HL-60 (cell line): ENCODE data around the gene ASIC3.

ENCODE experiments used
- DNase-seq, 2 experiments: peaks; one replicate each; pipeline ENCODE4 v3.0.0-alpha.2; 2010 to 2020; ENCODE audit warnings: low read depth in 1 of 2, low spot score in 1 of 2
- H3K27ac ChIP-seq: fragments of 250-450 bp; sonication (Bioruptor Pico); replicated peaks from 2 replicates; pipeline ENCODE4 v1.5.1; 2020; ENCODE audit warnings: mild to moderate bottlenecking, moderate library complexity
- H3K27me3 ChIP-seq: fragments of 250-450 bp; sonication (Bioruptor Pico); 2 replicates; pipeline ENCODE4 v1.5.1; 2021; ENCODE audit warnings: mild to moderate bottlenecking, moderate library complexity; ENCODE audit not compliant: insufficient read depth, poor library complexity, severe bottlenecking
- H3K4me3 ChIP-seq: replicated peaks from 2 replicates; pipeline ENCODE4 v1.5.1; 2011; ENCODE audit warnings: mild to moderate bottlenecking, control low read depth, low read length; ENCODE audit not compliant: insufficient read depth
- GABPA ChIP-seq: IDR thresholded peaks from 2 replicates; pipeline ENCODE4 v1.6.1; 2012; ENCODE audit warnings: low read depth
- POLR2AphosphoS5 ChIP-seq: IDR thresholded peaks from 2 replicates; pipeline ENCODE4 v1.6.1; 2012; ENCODE audit warnings: low read depth
- SPI1 ChIP-seq: IDR thresholded peaks from 2 replicates; pipeline ENCODE4 v1.6.1; 2012; ENCODE audit warnings: low read depth, mild to moderate bottlenecking, borderline replicate concordance
- TF ChIP-seq, protein P1 (sequence below): IDR thresholded peaks from 2 replicates; pipeline ENCODE4 v1.6.1; 2012; ENCODE audit warnings: low read depth; ENCODE audit not compliant: insufficient replicate concordance
- TF ChIP-seq, protein P2 (sequence below): IDR thresholded peaks from one replicate; pipeline ENCODE4 v1.5.1; 2011; ENCODE audit warnings: low read length, control low read depth, inconsistent platforms; ENCODE audit not compliant: insufficient read depth

Gene ASIC3

DNA sequence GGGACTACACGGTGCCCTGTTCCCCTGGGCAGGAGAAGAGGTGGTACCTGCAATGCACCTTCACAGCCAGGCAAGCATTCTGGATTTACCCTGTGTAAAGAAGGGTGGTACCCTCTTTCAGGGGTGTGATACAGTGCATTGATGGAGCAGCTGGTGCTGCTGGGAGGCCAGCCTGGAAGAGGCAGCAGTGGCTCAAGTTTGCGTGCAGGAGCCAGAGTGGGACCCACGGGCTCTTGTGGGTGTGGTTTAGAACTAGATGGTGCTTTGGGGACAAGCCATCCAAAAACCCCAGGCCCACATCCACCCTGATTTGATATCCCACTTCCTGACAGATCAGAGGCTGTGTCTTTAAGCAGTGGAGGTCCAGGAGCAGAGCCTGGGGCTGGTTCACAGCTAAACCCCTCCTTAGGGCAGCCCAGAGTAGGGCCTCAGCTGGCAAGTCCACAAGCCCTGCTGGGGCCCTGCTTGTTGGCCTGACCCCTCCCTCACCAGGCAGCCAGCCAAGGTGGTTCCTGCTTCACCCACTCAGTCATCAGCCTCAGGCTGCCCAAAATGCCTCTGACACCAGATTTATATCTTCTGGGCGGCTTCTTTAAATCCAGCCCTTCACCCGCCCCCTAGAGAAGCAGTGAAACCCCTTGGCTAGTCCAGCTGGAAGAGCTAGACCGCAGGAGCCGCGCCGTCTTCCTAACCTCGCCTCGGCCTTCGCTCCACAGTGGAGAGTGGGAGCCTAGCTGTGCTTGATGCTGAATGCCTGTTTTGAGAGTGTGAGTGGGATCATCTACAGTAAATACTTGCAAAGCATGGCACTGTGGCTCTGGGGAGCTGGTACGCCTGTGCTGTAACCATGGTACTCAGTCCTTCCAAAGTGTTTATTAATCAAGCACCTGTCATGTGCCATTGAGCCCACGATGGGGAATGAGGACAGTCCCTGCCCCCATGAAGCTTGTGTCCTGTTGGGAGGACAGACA lies 1.4 kb upstream of the ASIC3 start:
- no peak overlapping the region for H3K27ac ChIP-seq
- H3K4me3 ChIP-seq, result no peak overlapping the region
- H3K27me3 ChIP-seq, result no peaks in the 10 kb centered on the region
- TF ChIP-seq SPI1 (no peak), POLR2AphosphoS5 (no peak), GABPA (no peak)
- TF ChIP-seq, protein P1, sequence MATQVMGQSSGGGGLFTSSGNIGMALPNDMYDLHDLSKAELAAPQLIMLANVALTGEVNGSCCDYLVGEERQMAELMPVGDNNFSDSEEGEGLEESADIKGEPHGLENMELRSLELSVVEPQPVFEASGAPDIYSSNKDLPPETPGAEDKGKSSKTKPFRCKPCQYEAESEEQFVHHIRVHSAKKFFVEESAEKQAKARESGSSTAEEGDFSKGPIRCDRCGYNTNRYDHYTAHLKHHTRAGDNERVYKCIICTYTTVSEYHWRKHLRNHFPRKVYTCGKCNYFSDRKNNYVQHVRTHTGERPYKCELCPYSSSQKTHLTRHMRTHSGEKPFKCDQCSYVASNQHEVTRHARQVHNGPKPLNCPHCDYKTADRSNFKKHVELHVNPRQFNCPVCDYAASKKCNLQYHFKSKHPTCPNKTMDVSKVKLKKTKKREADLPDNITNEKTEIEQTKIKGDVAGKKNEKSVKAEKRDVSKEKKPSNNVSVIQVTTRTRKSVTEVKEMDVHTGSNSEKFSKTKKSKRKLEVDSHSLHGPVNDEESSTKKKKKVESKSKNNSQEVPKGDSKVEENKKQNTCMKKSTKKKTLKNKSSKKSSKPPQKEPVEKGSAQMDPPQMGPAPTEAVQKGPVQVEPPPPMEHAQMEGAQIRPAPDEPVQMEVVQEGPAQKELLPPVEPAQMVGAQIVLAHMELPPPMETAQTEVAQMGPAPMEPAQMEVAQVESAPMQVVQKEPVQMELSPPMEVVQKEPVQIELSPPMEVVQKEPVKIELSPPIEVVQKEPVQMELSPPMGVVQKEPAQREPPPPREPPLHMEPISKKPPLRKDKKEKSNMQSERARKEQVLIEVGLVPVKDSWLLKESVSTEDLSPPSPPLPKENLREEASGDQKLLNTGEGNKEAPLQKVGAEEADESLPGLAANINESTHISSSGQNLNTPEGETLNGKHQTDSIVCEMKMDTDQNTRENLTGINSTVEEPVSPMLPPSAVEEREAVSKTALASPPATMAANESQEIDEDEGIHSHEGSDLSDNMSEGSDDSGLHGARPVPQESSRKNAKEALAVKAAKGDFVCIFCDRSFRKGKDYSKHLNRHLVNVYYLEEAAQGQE, result no peak
- TF ChIP-seq, protein P2, sequence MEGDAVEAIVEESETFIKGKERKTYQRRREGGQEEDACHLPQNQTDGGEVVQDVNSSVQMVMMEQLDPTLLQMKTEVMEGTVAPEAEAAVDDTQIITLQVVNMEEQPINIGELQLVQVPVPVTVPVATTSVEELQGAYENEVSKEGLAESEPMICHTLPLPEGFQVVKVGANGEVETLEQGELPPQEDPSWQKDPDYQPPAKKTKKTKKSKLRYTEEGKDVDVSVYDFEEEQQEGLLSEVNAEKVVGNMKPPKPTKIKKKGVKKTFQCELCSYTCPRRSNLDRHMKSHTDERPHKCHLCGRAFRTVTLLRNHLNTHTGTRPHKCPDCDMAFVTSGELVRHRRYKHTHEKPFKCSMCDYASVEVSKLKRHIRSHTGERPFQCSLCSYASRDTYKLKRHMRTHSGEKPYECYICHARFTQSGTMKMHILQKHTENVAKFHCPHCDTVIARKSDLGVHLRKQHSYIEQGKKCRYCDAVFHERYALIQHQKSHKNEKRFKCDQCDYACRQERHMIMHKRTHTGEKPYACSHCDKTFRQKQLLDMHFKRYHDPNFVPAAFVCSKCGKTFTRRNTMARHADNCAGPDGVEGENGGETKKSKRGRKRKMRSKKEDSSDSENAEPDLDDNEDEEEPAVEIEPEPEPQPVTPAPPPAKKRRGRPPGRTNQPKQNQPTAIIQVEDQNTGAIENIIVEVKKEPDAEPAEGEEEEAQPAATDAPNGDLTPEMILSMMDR, result no peak
- DNase-seq, result no peak

DNA sequence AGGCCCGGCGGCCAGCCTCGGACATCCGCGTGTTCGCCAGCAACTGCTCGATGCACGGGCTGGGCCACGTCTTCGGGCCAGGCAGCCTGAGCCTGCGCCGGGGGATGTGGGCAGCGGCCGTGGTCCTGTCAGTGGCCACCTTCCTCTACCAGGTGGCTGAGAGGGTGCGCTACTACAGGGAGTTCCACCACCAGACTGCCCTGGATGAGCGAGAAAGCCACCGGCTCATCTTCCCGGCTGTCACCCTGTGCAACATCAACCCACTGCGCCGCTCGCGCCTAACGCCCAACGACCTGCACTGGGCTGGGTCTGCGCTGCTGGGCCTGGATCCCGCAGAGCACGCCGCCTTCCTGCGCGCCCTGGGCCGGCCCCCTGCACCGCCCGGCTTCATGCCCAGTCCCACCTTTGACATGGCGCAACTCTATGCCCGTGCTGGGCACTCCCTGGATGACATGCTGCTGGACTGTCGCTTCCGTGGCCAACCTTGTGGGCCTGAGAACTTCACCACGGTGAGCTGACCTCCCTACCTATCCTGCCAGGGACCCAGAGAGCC lies 656 bp downstream of the ASIC3 start:
- H3K27me3 ChIP-seq, result no peaks in the 10 kb centered on the region
- DNase-seq, result no peak

DNA sequence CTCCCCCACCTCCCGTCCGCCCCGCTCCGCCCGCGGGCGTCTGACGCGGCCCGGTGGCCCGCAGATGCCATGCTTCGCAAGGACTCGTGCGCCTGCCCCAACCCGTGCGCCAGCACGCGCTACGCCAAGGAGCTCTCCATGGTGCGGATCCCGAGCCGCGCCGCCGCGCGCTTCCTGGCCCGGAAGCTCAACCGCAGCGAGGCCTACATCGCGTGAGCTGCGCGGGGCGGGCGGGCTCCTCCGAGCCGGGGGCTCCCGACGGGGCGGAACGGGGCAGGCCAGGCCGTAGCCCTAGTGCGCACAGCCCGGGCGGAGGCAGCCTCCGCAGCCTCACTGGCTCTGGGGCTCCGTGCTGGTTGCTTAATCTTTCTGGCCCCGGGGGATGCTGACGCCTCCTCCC lies 2.8 kb downstream of the ASIC3 start:
- Histone ChIP-seq H3K27ac (no peak overlapping the region), H3K4me3 (no peak overlapping the region), H3K27me3 (no peaks in the 10 kb centered on the region)
- peak; percentile 70 to 82 for DNase-seq
- TF ChIP-seq, protein P1, result peak; percentile 97
- no peak for TF ChIP-seq GABPA

More for the DNA sequence above, 656 bp downstream of the ASIC3 start:
- Histone ChIP-seq H3K27ac (no peak overlapping the region), H3K4me3 (no peak overlapping the region)
- TF ChIP-seq, protein P1, result no peak
- TF ChIP-seq POLR2AphosphoS5 (no peak), GABPA (no peak), SPI1 (no peak)
- TF ChIP-seq, protein P2, result no peak
